Ovary (tissue), 9 donors: ENCODE results near the gene EGF. TPM values are rescaled to one million over a fixed set of nuclear protein-coding genes. Genes with fewer than 3 reads are reported as not detected.

Source experiments
- DNase-seq, 5 donors: peaks; one replicate each; pipeline ENCODE4 v3.0.0-alpha.2; 2019 to 2020
- H3K27ac ChIP-seq, 2 donors: fragments of 200-600 bp; one replicate each; pipeline versions ENCODE4 v1.5.1 to v1.8.0; 2019 to 2022
- H3K27me3 ChIP-seq: fragments of 200-600 bp; one replicate; pipeline ENCODE4 v1.8.0; 2022
- H3K36me3 ChIP-seq: fragments of 200-600 bp; sonication (generic); one replicate; pipeline ENCODE4 v1.5.1; 2019
- H3K4me1 ChIP-seq: one replicate; pipeline ENCODE4 v1.8.1; 2013; ENCODE audit warnings: mild to moderate bottlenecking, moderate library complexity; ENCODE audit not compliant: insufficient read depth
- H3K4me3 ChIP-seq: fragments of 200-600 bp; sonication (generic); one replicate; pipeline ENCODE4 v1.5.1; 2017
- H3K9me3 ChIP-seq, 2 donors: fragments of 200-600 bp in 1 of 2; sonication (generic) in 1 of 2; one replicate each; pipeline versions ENCODE4 v1.5.1 to v1.8.1; 2013 to 2019; ENCODE audit warnings: mild to moderate bottlenecking in 1 of 2, moderate library complexity in 1 of 2
- CTCF ChIP-seq, 3 donors: fragments of 450-650 bp in 2 of 3; fragments of 200-600 bp in 1 of 3; IDR thresholded peaks; one replicate each; pipeline versions ENCODE4 v1.5.1 to v1.8.0; 2016 to 2022; ENCODE audit warnings: antibody characterized with exemption in 3 of 3, mild to moderate bottlenecking in 1 of 3
- EP300 ChIP-seq: sonication (generic); formaldehyde crosslinking; IDR thresholded peaks from one replicate; pipeline ENCODE4 v1.6.1; 2017; ENCODE audit warnings: antibody characterized with exemption
- POLR2A ChIP-seq: fragments of 450-650 bp; IDR thresholded peaks from one replicate; pipeline ENCODE4 v1.6.1; 2017; ENCODE audit warnings: antibody characterized with exemption, mild to moderate bottlenecking, moderate library complexity
- WGBS, 3 donors: extraction: QIAGEN DNeasy Blood & Tissue Kit in 1 of 3; methylation state at CpG; one replicate each; pipeline versions ENCODE4 v1.1.5 to v1.1.7; 2013 to 2017; 5-methylcytosine and 5-hydroxymethylcytosine counted together
- intact Hi-C, 4 donors: fragments of 100-400 bp; cut with DNase I; formaldehyde crosslinking; loops; one replicate each; pipeline versions ENCODE4 v1.11.0 to v1.15.1; 2022 to 2023
- polyA plus RNA-seq, 2 donors: library from polyadenylated mRNA; stranded (reverse); fragments of 200-250 nt in 1 of 2; fragments of 350-450 nt in 1 of 2; fragmentation: Illumina TruSeq in 1 of 2; extraction: RNeasy Lipid Tissue Mini Kit (QIAGEN cat#74804) in 1 of 2; gene quantifications; one replicate each; pipeline ENCODE4 v1.2.3, GENCODE V29; 2013 to 2014
- total RNA-seq, 7 donors: library from RNA; depleted of rRNA in 2 of 7; stranded (reverse); fragments of >200 nt in 2 of 7; fragmentation: NEBNext Ultra II Directional in 3 of 7; extraction: Animal tissue kit (Norgen Biotek cat#: 25700) in 3 of 7; gene quantifications; one replicate each; pipeline versions ENCODE4 v1.1.0 to v1.2.4, GENCODE V29; 2016 to 2023
- donor health status: DM: no; HTN: no; CAD: no; lungs with moderate emphysema.
- donor health status: DM: no; HTN: no; CAD: no.
- donor health status: Bipolar disorder and iron deficiency.
- donor health status: DM: yes; HTN: yes; CAD: no.
- donor health status: DM: no; HTN: no; CAD: no.
- donor health status: DM: yes; HTN: yes; CAD: no.

The EGF gene
- total and polyA plus RNA-seq, 9 donors = 0.12 to 0.87 (median 0.30) TPM; not detected in 4

GRCh38 chr4:109915385-109916026 is 2.8 kb downstream of the EGF start:
- no peaks in the 10 kb centered on the region for H3K36me3 ChIP-seq
- intact Hi-C loops = no loop called here
- no peaks in the 10 kb centered on the region for H3K9me3 ChIP-seq
- TF ChIP-seq POLR2A (no peak), EP300 (no peak)
- no peak for DNase-seq
- no peaks in the 10 kb centered on the region for H3K27me3 ChIP-seq
- H3K27ac ChIP-seq = no peak overlapping the region
- H3K4me3 ChIP-seq = no peak overlapping the region
- WGBS, 3 donors = 74 to 85% (median 76%) methylated on average over 8 of the region's 8 CpGs
- H3K4me1 ChIP-seq = no peaks in the 10 kb centered on the region

- no peak for DNase-seq
- TF ChIP-seq CTCF (IDR thresholded peaks at IDR 0.05) = no peak
- Histone ChIP-seq H3K4me1 (no peaks in the 10 kb centered on the region), H3K27ac (no peak overlapping the region), H3K27me3 (no peaks in the 10 kb centered on the region), H3K36me3 (no peaks in the 10 kb centered on the region), H3K4me3 (no peak overlapping the region), H3K9me3 (no peaks in the 10 kb centered on the region)
- WGBS, 3 donors = 37 to 45% (median 42%) methylated on average over 4 of the region's 4 CpGs
- intact Hi-C loops = no loop called here
These were observed 3.3 kb downstream of the EGF start for GRCh38 chr4:109916027-109916409.

- intact Hi-C loops = no loop called here
- DNase-seq = no peak
- 22 to 46% (median 45%) methylated on average over 1 of the region's 1 CpG for WGBS, 3 donors
- TF ChIP-seq EP300 (no peak), CTCF (IDR thresholded peaks at IDR 0.05) (no peak), POLR2A (no peak)
- no peaks in the 10 kb centered on the region for H3K9me3 ChIP-seq
- H3K27ac ChIP-seq = no peak overlapping the region
- H3K4me3 ChIP-seq = no peak overlapping the region
- H3K36me3 ChIP-seq = no peaks in the 10 kb centered on the region
- H3K27me3 ChIP-seq = no peaks in the 10 kb centered on the region
- H3K4me1 ChIP-seq = no peaks in the 10 kb centered on the region
These were observed 8.7 kb downstream of the EGF start for GRCh38 chr4:109921384-109921808.

- Histone ChIP-seq H3K27me3 (no peaks in the 10 kb centered on the region), H3K4me1 (no peaks in the 10 kb centered on the region), H3K4me3 (no peak overlapping the region), H3K27ac (no peak overlapping the region), H3K36me3 (no peaks in the 10 kb centered on the region), H3K9me3 (no peaks in the 10 kb centered on the region)
- TF ChIP-seq EP300 = no peak
- no peak for TF ChIP-seq POLR2A
- no peak for TF ChIP-seq CTCF (IDR thresholded peaks at IDR 0.05)
- intact Hi-C loops = no loop called here
- WGBS, 3 donors = 61 to 76% (median 72%) methylated on average over 2 of the region's 2 CpGs
- DNase-seq = no peak
These were observed 12.7 kb downstream of the EGF start for GRCh38 chr4:109925396-109925795.

GRCh38 chr4:109928327-109929045 is 15.8 kb downstream of the EGF start:
- Histone ChIP-seq H3K4me1 (no peaks in the 10 kb centered on the region), H3K27ac (no peak overlapping the region), H3K36me3 (no peaks in the 10 kb centered on the region), H3K9me3 (no peaks in the 10 kb centered on the region), H3K4me3 (no peak overlapping the region), H3K27me3 (no peaks in the 10 kb centered on the region)
- no peak for TF ChIP-seq CTCF (IDR thresholded peaks at IDR 0.05)
- TF ChIP-seq POLR2A = no peak
- TF ChIP-seq EP300 = no peak
- 56 to 57% (median 57%) methylated on average over 4 of the region's 4 CpGs for WGBS, 3 donors
- no peak for DNase-seq
- intact Hi-C loops = no loop called here
